OCI-LY7 (cell line): ENCODE data around the gene ELL.

Experiments used
- EZH2phosphoT487 ChIP-seq: fragments of 200-600 bp; sonication (generic); IDR thresholded peaks from 2 replicates; pipeline ENCODE4 v1.6.1; 2018; ENCODE audit warnings: low read depth, borderline replicate concordance, mild to moderate bottlenecking, mixed run types, antibody characterized with exemption, low read length, moderate library complexity, mixed read lengths
- TF ChIP-seq, protein P1 (sequence below): fragments of 200-600 bp; sonication (generic); conservative IDR thresholded peaks from 2 replicates; pipeline ENCODE4 v1.5.1; 2014; ENCODE audit warnings: mild to moderate bottlenecking, antibody characterized with exemption, low read length, moderate library complexity, mixed read lengths

- TF ChIP-seq, protein P1, sequence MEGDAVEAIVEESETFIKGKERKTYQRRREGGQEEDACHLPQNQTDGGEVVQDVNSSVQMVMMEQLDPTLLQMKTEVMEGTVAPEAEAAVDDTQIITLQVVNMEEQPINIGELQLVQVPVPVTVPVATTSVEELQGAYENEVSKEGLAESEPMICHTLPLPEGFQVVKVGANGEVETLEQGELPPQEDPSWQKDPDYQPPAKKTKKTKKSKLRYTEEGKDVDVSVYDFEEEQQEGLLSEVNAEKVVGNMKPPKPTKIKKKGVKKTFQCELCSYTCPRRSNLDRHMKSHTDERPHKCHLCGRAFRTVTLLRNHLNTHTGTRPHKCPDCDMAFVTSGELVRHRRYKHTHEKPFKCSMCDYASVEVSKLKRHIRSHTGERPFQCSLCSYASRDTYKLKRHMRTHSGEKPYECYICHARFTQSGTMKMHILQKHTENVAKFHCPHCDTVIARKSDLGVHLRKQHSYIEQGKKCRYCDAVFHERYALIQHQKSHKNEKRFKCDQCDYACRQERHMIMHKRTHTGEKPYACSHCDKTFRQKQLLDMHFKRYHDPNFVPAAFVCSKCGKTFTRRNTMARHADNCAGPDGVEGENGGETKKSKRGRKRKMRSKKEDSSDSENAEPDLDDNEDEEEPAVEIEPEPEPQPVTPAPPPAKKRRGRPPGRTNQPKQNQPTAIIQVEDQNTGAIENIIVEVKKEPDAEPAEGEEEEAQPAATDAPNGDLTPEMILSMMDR, result no peak
- no peak for TF ChIP-seq EZH2phosphoT487
These were observed 51.1 kb downstream of the ELL start for GRCh38 chr19:18470787-18471186.
